Panc1 (cell line): ENCODE measurements around the gene MED13L. TPM values are rescaled to one million over a fixed set of nuclear protein-coding genes. Genes with fewer than 3 reads are reported as not detected.
"Not testable (repeated sequence)": the region's sequence is repeated elsewhere in the genome, so short reads cannot be mapped to it uniquely, and the experiment has no call there.

ENCODE experiments used
- ATAC-seq: fragments of 200-7000 bp; cut with Tn5 transposase; 2 replicates; pipeline ENCODE4 v1.9.1; 2020; ENCODE audit warnings: mild to moderate bottlenecking, moderate library complexity
- BruUV-seq: library from RNA; stranded (reverse); fragments of 400-500 nt; replicated peaks from 2 replicates; lab custom pipeline; 2021; lab: Mats Ljungman, UMichigan
- CTCF ChIA-PET: fragments of 300-600 bp; sonication (Branson Sonifier 250); formaldehyde crosslinking; loops from one replicate; lab custom pipeline; 2022; ENCODE audit warnings: antibody characterized with exemption; lab: Charles Lee
- POLR2A ChIA-PET: fragments of 300-600 bp; sonication (Branson Sonifier 250); formaldehyde crosslinking; loops from one replicate; lab custom pipeline; 2022; ENCODE audit warnings: antibody characterized with exemption; lab: Charles Lee
- DNase-seq: peaks from one replicate; pipeline ENCODE4 v3.0.0-alpha.2; 2010; ENCODE audit warnings: low read depth, low spot score
- H3K27ac ChIP-seq: 2 replicates; pipeline ENCODE4 v1.5.1; 2011; ENCODE audit warnings: mild to moderate bottlenecking, low read length, inconsistent platforms
- H3K27me3 ChIP-seq: fragments of 200-500 bp; sonication (Bioruptor generic); 2 replicates; pipeline ENCODE4 v1.6.0; 2014; ENCODE audit warnings: low read length, inconsistent platforms; ENCODE audit not compliant: control insufficient read depth, insufficient read depth
- H3K36me3 ChIP-seq: fragments of 200-500 bp; sonication (Bioruptor generic); 2 replicates; pipeline ENCODE4 v1.5.1; 2014; ENCODE audit warnings: inconsistent platforms, mild to moderate bottlenecking, low read length, moderate library complexity; ENCODE audit not compliant: control insufficient read depth, insufficient read depth
- H3K4me1 ChIP-seq: 2 replicates; pipeline ENCODE4 v1.5.1; 2011; ENCODE audit warnings: inconsistent platforms, mild to moderate bottlenecking, low read length, moderate library complexity; ENCODE audit not compliant: control insufficient read depth, insufficient read depth
- H3K4me3 ChIP-seq, 2 experiments: 2 replicates each; pipeline ENCODE4 v1.5.1; 2011 to 2012; ENCODE audit warnings: low read depth in 2 of 2, low read length in 2 of 2, mild to moderate bottlenecking in 2 of 2, inconsistent platforms in 1 of 2, moderate library complexity in 1 of 2
- H3K9me3 ChIP-seq: fragments of 200-500 bp; sonication (Bioruptor generic); 2 replicates; pipeline ENCODE4 v1.5.1; 2014; ENCODE audit warnings: low read depth, mild to moderate bottlenecking, inconsistent platforms, low read length, moderate library complexity; ENCODE audit not compliant: control insufficient read depth, insufficient read depth
- POLR2AphosphoS5 ChIP-seq: IDR thresholded peaks from 2 replicates; pipeline ENCODE4 v1.6.1; 2012; ENCODE audit warnings: mild to moderate bottlenecking, low read depth, low read length, moderate library complexity
- SIN3A ChIP-seq: IDR thresholded peaks from 2 replicates; pipeline ENCODE4 v1.6.1; 2012; ENCODE audit warnings: low read depth, mild to moderate bottlenecking, low read length, moderate library complexity, borderline replicate concordance; ENCODE audit not compliant: insufficient read depth
- TCF7L2 ChIP-seq: IDR thresholded peaks from 2 replicates; pipeline ENCODE4 v1.6.1; 2011; ENCODE audit warnings: mild to moderate bottlenecking, low read depth, low read length, inconsistent platforms
- in situ Hi-C: cut with HindIII; loops from 2 replicates; pipeline ENCODE4 v1.10.0; 2016; ENCODE audit warnings: low sequenced_read_pairs, low pct_unique_long_range_greater_than_20kb
- intact Hi-C: fragments of 100-400 bp; cut with micrococcal nuclease; formaldehyde crosslinking; loops from one replicate; pipeline ENCODE4 v1.10.0; 2022; ENCODE audit not compliant: unreplicated experiment
- total RNA-seq: library from RNA; stranded (reverse); gene quantifications from one replicate; pipeline ENCODE4 v1.2.1, GENCODE V29; 2021; ENCODE audit not compliant: unreplicated experiment
- TF ChIP-seq, protein P1 (sequence below): fragments of 450-650 bp; IDR thresholded peaks from 2 replicates; pipeline ENCODE4 v1.5.1; 2017; ENCODE audit warnings: mild to moderate bottlenecking
- TF ChIP-seq, protein P2 (sequence below), 2 experiments: IDR thresholded peaks; 2 replicates each; pipeline ENCODE4 v1.6.1; 2011 to 2012; ENCODE audit warnings: low read depth in 2 of 2, control low read depth in 1 of 2, low read length in 1 of 2, mild to moderate bottlenecking in 1 of 2, moderate library complexity in 1 of 2; ENCODE audit not compliant: insufficient read depth in 1 of 2

Gene MED13L
- total RNA-seq, 1 experiment from 2014 or later = 170 TPM

DNA sequence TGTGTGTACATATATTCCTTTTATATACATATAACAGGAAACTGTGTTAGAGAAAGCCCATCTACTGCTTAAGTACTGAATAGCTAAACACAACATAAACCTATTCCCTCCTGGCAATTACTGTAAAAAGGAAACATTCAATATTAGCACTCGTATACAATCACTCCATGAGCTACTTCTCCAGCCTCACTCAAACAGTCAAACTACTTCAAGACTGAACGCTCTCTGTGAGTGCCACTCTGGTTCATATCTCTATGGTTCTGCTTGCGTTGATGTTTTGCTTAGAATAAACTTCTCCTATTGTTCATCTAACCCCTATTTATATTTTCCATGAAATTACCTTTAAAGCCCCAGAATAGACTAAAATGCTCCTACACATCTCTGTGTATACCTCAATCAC lies 243.7 kb downstream of the MED13L start:
- ChIA-PET CTCF (interaction anchor here (0.6 kb wide), 1 partner anchor 657 kb away, joined by 6 read pairs; no protein-coding TSS in a partner anchor), POLR2A (interaction anchor here (0.6 kb wide), 2 partner anchors 69 to 337 kb away, joined by 3 read pairs; no protein-coding TSS in a partner anchor)
- BruUV-seq = no TSS peak
- ATAC-seq (no peak), DNase-seq (no peak)
- no peaks in the 10 kb centered on the region for H3K36me3 ChIP-seq
- peaks cover 40% of the 10 kb centered on the region for H3K4me1 ChIP-seq
- intact Hi-C loops (no loop called here), in situ Hi-C loops (no loop called here)
- H3K27me3 ChIP-seq = no peaks in the 10 kb centered on the region
- peak overlapping the region; percentile 58 for H3K27ac ChIP-seq
- H3K4me3 ChIP-seq = no peak overlapping the region
- TF ChIP-seq, protein P1, sequence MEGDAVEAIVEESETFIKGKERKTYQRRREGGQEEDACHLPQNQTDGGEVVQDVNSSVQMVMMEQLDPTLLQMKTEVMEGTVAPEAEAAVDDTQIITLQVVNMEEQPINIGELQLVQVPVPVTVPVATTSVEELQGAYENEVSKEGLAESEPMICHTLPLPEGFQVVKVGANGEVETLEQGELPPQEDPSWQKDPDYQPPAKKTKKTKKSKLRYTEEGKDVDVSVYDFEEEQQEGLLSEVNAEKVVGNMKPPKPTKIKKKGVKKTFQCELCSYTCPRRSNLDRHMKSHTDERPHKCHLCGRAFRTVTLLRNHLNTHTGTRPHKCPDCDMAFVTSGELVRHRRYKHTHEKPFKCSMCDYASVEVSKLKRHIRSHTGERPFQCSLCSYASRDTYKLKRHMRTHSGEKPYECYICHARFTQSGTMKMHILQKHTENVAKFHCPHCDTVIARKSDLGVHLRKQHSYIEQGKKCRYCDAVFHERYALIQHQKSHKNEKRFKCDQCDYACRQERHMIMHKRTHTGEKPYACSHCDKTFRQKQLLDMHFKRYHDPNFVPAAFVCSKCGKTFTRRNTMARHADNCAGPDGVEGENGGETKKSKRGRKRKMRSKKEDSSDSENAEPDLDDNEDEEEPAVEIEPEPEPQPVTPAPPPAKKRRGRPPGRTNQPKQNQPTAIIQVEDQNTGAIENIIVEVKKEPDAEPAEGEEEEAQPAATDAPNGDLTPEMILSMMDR = no peak
- no peak for TF ChIP-seq SIN3A
- TF ChIP-seq POLR2AphosphoS5 = no peak
- TF ChIP-seq, protein P2, sequence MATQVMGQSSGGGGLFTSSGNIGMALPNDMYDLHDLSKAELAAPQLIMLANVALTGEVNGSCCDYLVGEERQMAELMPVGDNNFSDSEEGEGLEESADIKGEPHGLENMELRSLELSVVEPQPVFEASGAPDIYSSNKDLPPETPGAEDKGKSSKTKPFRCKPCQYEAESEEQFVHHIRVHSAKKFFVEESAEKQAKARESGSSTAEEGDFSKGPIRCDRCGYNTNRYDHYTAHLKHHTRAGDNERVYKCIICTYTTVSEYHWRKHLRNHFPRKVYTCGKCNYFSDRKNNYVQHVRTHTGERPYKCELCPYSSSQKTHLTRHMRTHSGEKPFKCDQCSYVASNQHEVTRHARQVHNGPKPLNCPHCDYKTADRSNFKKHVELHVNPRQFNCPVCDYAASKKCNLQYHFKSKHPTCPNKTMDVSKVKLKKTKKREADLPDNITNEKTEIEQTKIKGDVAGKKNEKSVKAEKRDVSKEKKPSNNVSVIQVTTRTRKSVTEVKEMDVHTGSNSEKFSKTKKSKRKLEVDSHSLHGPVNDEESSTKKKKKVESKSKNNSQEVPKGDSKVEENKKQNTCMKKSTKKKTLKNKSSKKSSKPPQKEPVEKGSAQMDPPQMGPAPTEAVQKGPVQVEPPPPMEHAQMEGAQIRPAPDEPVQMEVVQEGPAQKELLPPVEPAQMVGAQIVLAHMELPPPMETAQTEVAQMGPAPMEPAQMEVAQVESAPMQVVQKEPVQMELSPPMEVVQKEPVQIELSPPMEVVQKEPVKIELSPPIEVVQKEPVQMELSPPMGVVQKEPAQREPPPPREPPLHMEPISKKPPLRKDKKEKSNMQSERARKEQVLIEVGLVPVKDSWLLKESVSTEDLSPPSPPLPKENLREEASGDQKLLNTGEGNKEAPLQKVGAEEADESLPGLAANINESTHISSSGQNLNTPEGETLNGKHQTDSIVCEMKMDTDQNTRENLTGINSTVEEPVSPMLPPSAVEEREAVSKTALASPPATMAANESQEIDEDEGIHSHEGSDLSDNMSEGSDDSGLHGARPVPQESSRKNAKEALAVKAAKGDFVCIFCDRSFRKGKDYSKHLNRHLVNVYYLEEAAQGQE (IDR thresholded peaks at IDR 0.05; ENCODE audit: insufficient read depth in 1 of 2, low read depth in 2 of 2, low read length in 1 of 2) = no peak
- no peak for TF ChIP-seq TCF7L2
- no peaks in the 10 kb centered on the region for H3K9me3 ChIP-seq

DNA sequence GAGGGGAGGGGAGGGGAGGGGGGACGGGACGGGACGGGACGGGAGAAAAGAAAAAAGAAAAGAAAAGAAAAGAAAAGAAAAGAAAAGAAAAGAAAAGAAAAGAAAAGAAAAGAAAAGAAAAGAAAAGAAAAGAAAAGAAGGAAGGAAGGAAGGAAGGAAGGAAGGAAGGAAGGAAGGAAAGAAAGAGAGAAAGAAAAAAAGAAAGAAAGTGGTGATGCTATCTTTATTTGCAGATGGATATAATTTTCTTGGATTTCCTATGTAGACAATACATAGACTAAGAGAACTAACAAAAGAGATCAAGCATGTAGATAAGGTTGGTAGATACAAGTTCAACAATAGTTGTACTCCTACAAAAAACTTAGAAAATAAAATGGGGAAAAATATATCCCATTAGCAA lies 245.9 kb downstream of the MED13L start:
- intact Hi-C loops, H3K4me3 ChIP-seq, DNase-seq, H3K27ac ChIP-seq, BruUV-seq, in situ Hi-C loops, H3K27me3 ChIP-seq, H3K36me3 ChIP-seq, CTCF ChIA-PET, ATAC-seq, H3K9me3 ChIP-seq: not testable (repeated sequence)
- H3K4me1 ChIP-seq = peaks cover 39% of the 10 kb centered on the region
- POLR2A ChIA-PET = interaction anchor here (0.7 kb wide), 1 partner anchor 19 kb away, joined by 4 read pairs; no protein-coding TSS in a partner anchor

DNA sequence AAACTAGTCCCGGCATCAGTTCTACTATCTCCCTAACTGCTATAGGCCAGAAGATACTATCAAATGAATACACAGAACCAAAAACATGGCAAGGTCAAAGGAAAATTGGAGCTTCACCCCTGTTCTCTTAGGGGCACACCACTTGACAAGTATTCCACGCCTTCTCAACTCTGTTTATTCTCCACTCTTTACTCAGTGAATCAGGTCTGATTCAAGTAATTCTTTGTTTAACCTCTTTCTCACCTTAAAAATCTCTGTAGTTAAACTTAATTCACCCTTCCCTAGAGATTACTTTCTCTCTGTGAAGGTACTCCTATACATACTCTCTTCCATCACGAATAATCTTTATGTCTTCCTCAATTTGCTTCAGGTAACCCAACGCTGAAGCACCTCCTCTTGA lies 248.9 kb downstream of the MED13L start:
- POLR2A ChIA-PET = no interaction called here
- intact Hi-C loops = no loop called here

More for the DNA sequence above, 248.9 kb downstream of the MED13L start:
- ATAC-seq = no peak
- CTCF ChIA-PET = interaction anchor here (0.6 kb wide), 1 partner anchor 731 kb away, joined by 5 read pairs; no protein-coding TSS in a partner anchor
- in situ Hi-C loops = no loop called here
- H3K27me3 ChIP-seq = no peaks in the 10 kb centered on the region
- DNase-seq = no peak
- TF ChIP-seq, protein P2 (IDR thresholded peaks at IDR 0.05; ENCODE audit: insufficient read depth in 1 of 2, low read depth in 2 of 2, low read length in 1 of 2) = no peak
- TF ChIP-seq, protein P1 = no peak
- no peak for TF ChIP-seq SIN3A
- TF ChIP-seq TCF7L2 = no peak
- TF ChIP-seq POLR2AphosphoS5 = no peak
- no peaks in the 10 kb centered on the region for H3K9me3 ChIP-seq
- H3K4me1 ChIP-seq = peaks cover 32% of the 10 kb centered on the region
- no peak overlapping the region for H3K4me3 ChIP-seq
- no peaks in the 10 kb centered on the region for H3K36me3 ChIP-seq
- peak overlapping the region; percentile 65; the same call in 1 of the 2 replicates for H3K27ac ChIP-seq
- no TSS peak for BruUV-seq
